Central memory CD8-positive, alpha-beta T cell (primary cell): ENCODE data around the gene PIP5K1C.

ENCODE experiments used
- ATAC-seq: fragments of 150-1000 bp; cut with Tn5 transposase; replicated peaks from 2 replicates; pipeline ENCODE4 v1.10.0; 2022; ENCODE audit warnings: mild to moderate bottlenecking, moderate FRiP score, moderate number of reproducible peaks; ENCODE audit not compliant: poor library complexity, severe bottlenecking; ENCODE audit errors: extremely low read depth
- DNase-seq, 2 donors: peaks; one replicate each; pipeline ENCODE4 v3.0.0; 2021; ENCODE audit warnings: low spot score in 2 of 2
- H3K27ac Mint-ChIP-seq: one replicate; pipeline ENCODE4 v1.8.0; 2022; ENCODE audit warnings: low read depth, mild to moderate bottlenecking, moderate library complexity, mixed read lengths
- H3K27me3 Mint-ChIP-seq: one replicate; pipeline ENCODE4 v1.8.0; 2022; ENCODE audit warnings: mixed read lengths
- H3K36me3 Mint-ChIP-seq: one replicate; pipeline ENCODE4 v1.8.0; 2022; ENCODE audit warnings: mild to moderate bottlenecking, moderate library complexity, mixed read lengths; ENCODE audit not compliant: insufficient read depth
- H3K4me1 Mint-ChIP-seq: one replicate; pipeline ENCODE4 v1.8.0; 2022; ENCODE audit warnings: mixed read lengths
- H3K4me3 Mint-ChIP-seq: one replicate; pipeline ENCODE4 v1.8.0; 2022; ENCODE audit warnings: mild to moderate bottlenecking, moderate library complexity, mixed read lengths
- H3K9me3 Mint-ChIP-seq: one replicate; pipeline ENCODE4 v1.8.0; 2022; ENCODE audit warnings: mixed read lengths

Gene PIP5K1C

GRCh38 chr19:3712663-3713611 lies 12.7 kb upstream of the PIP5K1C start:
- peaks cover 1% of the 10 kb centered on the region for H3K36me3 Mint-ChIP-seq
- peaks cover 5% of the 10 kb centered on the region for H3K4me1 Mint-ChIP-seq
- no peak overlapping the region for H3K27ac Mint-ChIP-seq
- no peaks in the 10 kb centered on the region for H3K27me3 Mint-ChIP-seq
- no peaks in the 10 kb centered on the region for H3K9me3 Mint-ChIP-seq
- no peak overlapping the region for H3K4me3 Mint-ChIP-seq
- DNase-seq (no peak), ATAC-seq (no peak)

GRCh38 chr19:3710265-3710812 lies 10.1 kb upstream of the PIP5K1C start:
- H3K9me3 Mint-ChIP-seq = no peaks in the 10 kb centered on the region
- H3K27me3 Mint-ChIP-seq = no peaks in the 10 kb centered on the region
- ATAC-seq (no peak), DNase-seq (no peak)
- no peak overlapping the region for H3K4me3 Mint-ChIP-seq
- H3K27ac Mint-ChIP-seq = no peak overlapping the region
- H3K36me3 Mint-ChIP-seq = peaks cover 1% of the 10 kb centered on the region
- peaks cover 5% of the 10 kb centered on the region for H3K4me1 Mint-ChIP-seq

- peaks cover 5% of the 10 kb centered on the region for H3K4me1 Mint-ChIP-seq
- H3K4me3 Mint-ChIP-seq = no peak within 1 kb of the TSS
- no peak within 1 kb of the TSS for H3K27ac Mint-ChIP-seq
- DNase-seq (no peak), ATAC-seq (no peak)
- H3K9me3 Mint-ChIP-seq = no peaks in the 10 kb centered on the region
- peaks cover 1% of the 10 kb centered on the region for H3K36me3 Mint-ChIP-seq
- H3K27me3 Mint-ChIP-seq = no peaks in the 10 kb centered on the region
Observed at GRCh38 chr19:3708207-3708931, 8.1 kb upstream of the PIP5K1C start, which contains the start of gene TJP3. TJP3 (plus strand) TSS chr19:3708384; CDS start chr19:3728433, 20,049 bp downstream.

- no peak overlapping the region for H3K27ac Mint-ChIP-seq
- ATAC-seq = no peak
- H3K9me3 Mint-ChIP-seq = no peaks in the 10 kb centered on the region
- no peaks in the 10 kb centered on the region for H3K4me1 Mint-ChIP-seq
- no peak overlapping the region for H3K4me3 Mint-ChIP-seq
- no peak for DNase-seq
- no peaks in the 10 kb centered on the region for H3K27me3 Mint-ChIP-seq
- peaks cover 1% of the 10 kb centered on the region for H3K36me3 Mint-ChIP-seq
Observed at GRCh38 chr19:3707868-3708206, 7.6 kb upstream of the PIP5K1C start.

GRCh38 chr19:3701200-3701599 lies 932 bp upstream of the PIP5K1C start:
- no peak overlapping the region for H3K27ac Mint-ChIP-seq
- no peak for DNase-seq
- peaks cover 32% of the 10 kb centered on the region for H3K4me1 Mint-ChIP-seq
- no peak for ATAC-seq
- H3K4me3 Mint-ChIP-seq = peak overlapping the region; percentile 92
- no peaks in the 10 kb centered on the region for H3K27me3 Mint-ChIP-seq
- no peaks in the 10 kb centered on the region for H3K9me3 Mint-ChIP-seq
- H3K36me3 Mint-ChIP-seq = no peaks in the 10 kb centered on the region

GRCh38 chr19:3699741-3700241 lies 477 bp downstream of the PIP5K1C start:
- H3K27me3 Mint-ChIP-seq = no peaks in the 10 kb centered on the region
- no peaks in the 10 kb centered on the region for H3K36me3 Mint-ChIP-seq
- peak overlapping the region; percentile 92 for H3K4me3 Mint-ChIP-seq
- peak overlapping the region; percentile 72 for H3K27ac Mint-ChIP-seq
- H3K9me3 Mint-ChIP-seq = no peaks in the 10 kb centered on the region
- peaks cover 38% of the 10 kb centered on the region for H3K4me1 Mint-ChIP-seq
- DNase-seq (no peak), ATAC-seq (no peak)

- H3K27me3 Mint-ChIP-seq = no peaks in the 10 kb centered on the region
- peaks cover 43% of the 10 kb centered on the region for H3K4me1 Mint-ChIP-seq
- H3K4me3 Mint-ChIP-seq = peak overlapping the region; percentile 92
- no peaks in the 10 kb centered on the region for H3K36me3 Mint-ChIP-seq
- no peaks in the 10 kb centered on the region for H3K9me3 Mint-ChIP-seq
- H3K27ac Mint-ChIP-seq = peak overlapping the region; percentile 72
- no peak for ATAC-seq
- DNase-seq = no peak
Observed at GRCh38 chr19:3698974-3699740, 1.1 kb downstream of the PIP5K1C start.

- Mint-ChIP-seq H3K4me1 (peaks cover 44% of the 10 kb centered on the region), H3K27ac (peak overlapping the region; percentile 77), H3K9me3 (no peaks in the 10 kb centered on the region), H3K36me3 (no peaks in the 10 kb centered on the region), H3K4me3 (peak overlapping the region; percentile 92), H3K27me3 (no peaks in the 10 kb centered on the region)
- no peak for DNase-seq
- ATAC-seq = no peak
Observed at GRCh38 chr19:3698386-3698950, 1.8 kb downstream of the PIP5K1C start.

GRCh38 chr19:3697671-3698385 lies 2.4 kb downstream of the PIP5K1C start:
- DNase-seq (no peak), ATAC-seq (no peak)
- Mint-ChIP-seq H3K4me3 (peak overlapping the region; percentile 92), H3K4me1 (peaks cover 51% of the 10 kb centered on the region), H3K9me3 (no peaks in the 10 kb centered on the region), H3K36me3 (no peaks in the 10 kb centered on the region), H3K27ac (peak overlapping the region; percentile 77), H3K27me3 (no peaks in the 10 kb centered on the region)

GRCh38 chr19:3697094-3697493 lies 3.2 kb downstream of the PIP5K1C start:
- Mint-ChIP-seq H3K36me3 (peaks cover 2% of the 10 kb centered on the region), H3K4me1 (peaks cover 57% of the 10 kb centered on the region), H3K27ac (no peak overlapping the region), H3K4me3 (peak overlapping the region; percentile 31), H3K27me3 (no peaks in the 10 kb centered on the region), H3K9me3 (no peaks in the 10 kb centered on the region)
- DNase-seq = no peak
- ATAC-seq = no peak

- H3K4me3 Mint-ChIP-seq = peak overlapping the region; percentile 31
- ATAC-seq = no peak
- H3K9me3 Mint-ChIP-seq = no peaks in the 10 kb centered on the region
- DNase-seq = no peak
- peaks cover 60% of the 10 kb centered on the region for H3K4me1 Mint-ChIP-seq
- no peaks in the 10 kb centered on the region for H3K27me3 Mint-ChIP-seq
- peaks cover 2% of the 10 kb centered on the region for H3K36me3 Mint-ChIP-seq
- H3K27ac Mint-ChIP-seq = no peak overlapping the region
Observed at GRCh38 chr19:3696660-3696995, 3.6 kb downstream of the PIP5K1C start.
